ENCODE data around the gene LCNL1.

Gene LCNL1

DNA sequence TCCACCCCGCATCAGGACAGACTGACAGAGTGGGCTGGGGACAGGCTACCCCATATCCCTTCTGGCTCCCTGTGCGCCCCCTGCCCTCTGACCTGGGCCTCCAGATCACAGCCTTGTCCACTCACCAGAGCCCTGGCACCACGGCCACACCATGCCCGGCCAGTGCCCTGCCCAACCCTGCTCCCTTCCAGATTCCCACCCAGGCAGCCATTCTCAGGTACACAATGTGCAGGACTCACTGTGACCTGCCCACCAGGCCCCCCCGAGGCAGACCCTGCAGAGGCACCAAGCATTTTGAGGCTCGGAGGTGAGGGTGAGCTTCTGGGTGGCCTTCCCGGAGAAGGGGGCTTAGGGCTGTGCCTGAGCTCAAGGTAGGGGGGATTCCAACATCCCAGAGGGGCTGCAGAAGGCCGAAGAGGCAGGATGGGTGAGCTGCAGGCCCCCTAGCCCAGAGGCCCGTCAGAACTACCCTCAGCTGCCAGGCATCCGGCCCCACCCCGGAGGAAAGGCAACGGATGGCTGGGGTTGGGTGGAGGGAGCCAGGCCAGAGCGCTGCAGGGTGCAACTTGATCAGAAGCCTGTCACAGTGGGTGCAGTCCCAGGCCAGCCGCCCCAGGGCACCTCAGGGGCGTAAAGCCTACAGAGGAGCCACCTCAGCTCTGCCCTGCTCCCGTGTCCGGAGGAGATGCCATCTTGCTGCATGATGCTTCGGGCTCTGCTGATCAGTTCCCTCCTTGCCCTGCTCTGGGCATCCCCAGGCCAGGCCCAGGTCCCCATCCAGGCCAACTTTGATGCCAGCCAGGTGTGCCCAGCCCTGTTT, at the start of gene LCNL1:
Gene LCNL1 (plus strand): TSS at position 762 of the 820 bp plus-strand sequence. CDS start 594 bp downstream, outside the sequence.
- no peaks in the 10 kb centered on the region for H3K36me3 ChIP-seq (ENCODE audit: control insufficient read depth, insufficient read depth, low read length)
- H3K9me3 ChIP-seq (ENCODE audit: control insufficient read depth, low read length): no peaks in the 10 kb centered on the region
- H3K4me3 ChIP-seq (ENCODE audit: low read length): no peak within 1 kb of the TSS
- peaks cover 6% of the 10 kb centered on the region for H3K4me1 ChIP-seq (ENCODE audit: control insufficient read depth, insufficient read depth, low read length)
- peaks cover 31% of the 10 kb centered on the region for H3K27me3 ChIP-seq (ENCODE audit: control insufficient read depth, insufficient read depth, low read length)
- no peak within 1 kb of the TSS for H3K9ac ChIP-seq (ENCODE audit: low read length)

DNA sequence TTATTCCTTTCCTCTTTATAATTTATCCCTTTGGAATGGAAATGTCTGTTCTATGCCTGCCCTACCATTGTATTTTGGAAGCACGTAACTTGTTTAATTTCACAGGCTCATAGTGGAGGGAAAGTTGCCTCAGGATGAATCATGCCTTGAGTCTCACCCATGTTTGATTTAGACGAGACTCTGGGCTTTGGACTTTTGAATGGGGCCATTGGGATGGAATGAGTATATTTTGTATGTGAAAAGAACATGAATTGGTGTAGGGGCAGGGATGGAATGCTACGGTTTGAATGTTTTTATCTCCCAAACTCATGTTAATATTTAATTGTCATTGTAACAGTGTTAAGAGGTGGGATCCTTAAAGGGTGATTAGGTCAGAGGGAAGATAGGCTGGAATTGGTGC, 48.5 kb upstream of the LCNL1 start:
- Histone ChIP-seq H3K4me3 (ENCODE audit: low read length) (no peak overlapping the region), H3K27me3 (ENCODE audit: control insufficient read depth, insufficient read depth, low read length) (no peaks in the 10 kb centered on the region), H3K9ac (ENCODE audit: low read length) (no peak overlapping the region), H3K4me1 (ENCODE audit: control insufficient read depth, insufficient read depth, low read length) (no peaks in the 10 kb centered on the region), H3K36me3 (ENCODE audit: control insufficient read depth, insufficient read depth, low read length) (no peaks in the 10 kb centered on the region), H3K9me3 (ENCODE audit: control insufficient read depth, low read length) (no peaks in the 10 kb centered on the region)

DNA sequence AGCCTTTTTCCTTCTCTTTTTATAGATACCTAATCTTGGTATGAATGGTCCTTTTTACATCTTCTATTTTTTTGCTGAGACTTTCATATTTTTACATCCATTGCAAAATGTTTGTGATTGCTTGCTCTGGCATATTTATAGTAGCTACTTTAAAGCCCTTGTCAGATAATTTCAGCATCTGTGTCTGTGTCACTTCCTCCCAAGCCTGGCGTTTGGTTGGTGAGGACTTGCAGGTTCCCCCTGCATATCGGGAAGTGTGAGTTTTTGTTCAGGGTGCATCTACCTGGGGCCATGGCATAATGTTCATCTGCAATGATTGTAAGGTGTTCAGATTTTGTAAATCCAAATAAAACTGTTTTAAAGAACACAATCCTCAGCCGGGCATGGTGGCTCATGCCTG, 47.1 kb upstream of the LCNL1 start:
- H3K36me3 ChIP-seq (ENCODE audit: control insufficient read depth, insufficient read depth, low read length): peaks cover 3% of the 10 kb centered on the region
- no peaks in the 10 kb centered on the region for H3K9me3 ChIP-seq (ENCODE audit: control insufficient read depth, low read length)
- H3K27me3 ChIP-seq (ENCODE audit: control insufficient read depth, insufficient read depth, low read length): no peaks in the 10 kb centered on the region
- H3K4me1 ChIP-seq (ENCODE audit: control insufficient read depth, insufficient read depth, low read length): no peaks in the 10 kb centered on the region
- H3K9ac ChIP-seq (ENCODE audit: low read length): no peak overlapping the region
- no peak overlapping the region for H3K4me3 ChIP-seq (ENCODE audit: low read length)

DNA sequence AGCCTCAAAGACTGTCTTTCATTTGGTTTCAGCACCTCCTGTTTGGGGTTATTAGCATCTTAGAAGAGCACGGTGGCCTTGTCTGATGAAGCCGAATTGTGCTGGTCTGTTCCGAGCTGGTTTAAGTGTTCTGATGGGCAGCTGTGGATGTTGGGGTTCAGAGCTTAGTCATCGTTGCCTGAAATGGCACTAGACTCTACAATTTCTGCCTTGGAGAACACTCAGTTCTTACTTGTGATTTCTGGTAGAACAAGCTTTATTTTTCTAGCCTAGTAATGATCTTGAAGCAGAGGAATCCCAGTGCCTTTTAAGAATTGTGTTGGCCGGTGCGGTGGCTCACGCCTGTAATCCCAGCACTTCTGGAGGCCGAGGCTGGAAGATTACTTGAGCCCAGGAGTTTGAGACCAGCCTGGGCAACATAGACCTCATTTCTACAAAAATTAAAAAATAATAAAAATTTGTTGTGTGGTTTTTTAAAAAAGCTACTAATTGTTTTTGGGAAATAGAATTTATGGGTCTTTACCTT, 46.1 kb upstream of the LCNL1 start:
- Histone ChIP-seq H3K4me1 (ENCODE audit: control insufficient read depth, insufficient read depth, low read length) (no peaks in the 10 kb centered on the region), H3K9ac (ENCODE audit: low read length) (no peak overlapping the region), H3K36me3 (ENCODE audit: control insufficient read depth, insufficient read depth, low read length) (peaks cover 3% of the 10 kb centered on the region)

DNA sequence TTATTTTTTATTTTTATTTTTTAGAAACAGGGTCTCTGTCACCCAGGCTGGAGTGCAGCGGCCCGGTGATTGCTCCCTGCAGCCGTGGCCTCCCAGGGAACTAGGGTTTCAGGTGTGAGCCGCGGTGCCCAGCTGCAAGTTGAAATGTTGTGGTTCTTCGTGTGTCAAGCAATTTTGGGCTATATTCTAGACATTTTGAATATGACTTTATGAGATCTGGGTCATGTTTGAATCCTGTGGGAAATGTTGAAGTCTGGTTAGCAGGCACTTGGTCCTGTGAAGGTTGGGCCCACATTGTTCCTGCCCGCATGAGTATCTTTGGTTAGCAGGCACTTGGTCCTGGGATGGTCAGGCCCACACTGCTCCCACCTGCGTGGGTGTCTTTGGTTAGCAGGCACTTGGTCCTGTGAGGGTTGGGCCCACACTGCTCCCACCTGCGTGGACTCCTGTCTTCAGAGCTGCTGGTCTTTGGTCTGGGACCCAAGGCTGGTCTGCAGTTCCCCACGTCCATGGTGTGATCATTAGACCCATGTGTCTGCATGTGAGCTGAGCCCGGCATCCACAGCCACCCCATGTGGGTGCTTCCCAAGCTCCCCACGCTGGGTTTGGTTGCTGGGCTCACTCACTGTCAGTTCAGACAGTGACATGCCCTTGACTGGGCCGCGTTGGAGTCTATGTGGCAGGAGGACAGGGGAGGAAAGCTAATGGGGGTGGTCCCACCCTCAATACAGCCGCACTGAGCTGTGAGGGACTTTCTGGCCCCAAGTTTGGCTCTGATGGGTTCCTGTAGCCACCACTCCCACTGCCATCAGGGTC, 45.4 kb upstream of the LCNL1 start:
- H3K36me3 ChIP-seq (ENCODE audit: control insufficient read depth, insufficient read depth, low read length): peaks cover 6% of the 10 kb centered on the region
- H3K9ac ChIP-seq (ENCODE audit: low read length): no peak overlapping the region
- H3K4me1 ChIP-seq (ENCODE audit: control insufficient read depth, insufficient read depth, low read length): no peaks in the 10 kb centered on the region
- no peaks in the 10 kb centered on the region for H3K27me3 ChIP-seq (ENCODE audit: control insufficient read depth, insufficient read depth, low read length)
- no peak overlapping the region for H3K4me3 ChIP-seq (ENCODE audit: low read length)
- H3K9me3 ChIP-seq (ENCODE audit: control insufficient read depth, low read length): no peaks in the 10 kb centered on the region

More for the DNA sequence above, 46.1 kb upstream of the LCNL1 start:
- Histone ChIP-seq H3K27me3 (ENCODE audit: control insufficient read depth, insufficient read depth, low read length) (no peaks in the 10 kb centered on the region), H3K4me3 (ENCODE audit: low read length) (no peak overlapping the region), H3K9me3 (ENCODE audit: control insufficient read depth, low read length) (no peaks in the 10 kb centered on the region)

GRCh38 chr9:136939431-136939995, 43.3 kb upstream of the LCNL1 start:
- H3K4me3 ChIP-seq (ENCODE audit: low read length): no peak overlapping the region
- no peaks in the 10 kb centered on the region for H3K27me3 ChIP-seq (ENCODE audit: control insufficient read depth, insufficient read depth, low read length)
- H3K36me3 ChIP-seq (ENCODE audit: control insufficient read depth, insufficient read depth, low read length): peaks cover 8% of the 10 kb centered on the region
- no peak overlapping the region for H3K9ac ChIP-seq (ENCODE audit: low read length)
- H3K9me3 ChIP-seq (ENCODE audit: control insufficient read depth, low read length): no peaks in the 10 kb centered on the region
- H3K4me1 ChIP-seq (ENCODE audit: control insufficient read depth, insufficient read depth, low read length): peaks cover 12% of the 10 kb centered on the region

- no peak overlapping the region for H3K9ac ChIP-seq (ENCODE audit: low read length)
These were observed 42.7 kb upstream of the LCNL1 start for GRCh38 chr9:136939996-136940525.

DNA sequence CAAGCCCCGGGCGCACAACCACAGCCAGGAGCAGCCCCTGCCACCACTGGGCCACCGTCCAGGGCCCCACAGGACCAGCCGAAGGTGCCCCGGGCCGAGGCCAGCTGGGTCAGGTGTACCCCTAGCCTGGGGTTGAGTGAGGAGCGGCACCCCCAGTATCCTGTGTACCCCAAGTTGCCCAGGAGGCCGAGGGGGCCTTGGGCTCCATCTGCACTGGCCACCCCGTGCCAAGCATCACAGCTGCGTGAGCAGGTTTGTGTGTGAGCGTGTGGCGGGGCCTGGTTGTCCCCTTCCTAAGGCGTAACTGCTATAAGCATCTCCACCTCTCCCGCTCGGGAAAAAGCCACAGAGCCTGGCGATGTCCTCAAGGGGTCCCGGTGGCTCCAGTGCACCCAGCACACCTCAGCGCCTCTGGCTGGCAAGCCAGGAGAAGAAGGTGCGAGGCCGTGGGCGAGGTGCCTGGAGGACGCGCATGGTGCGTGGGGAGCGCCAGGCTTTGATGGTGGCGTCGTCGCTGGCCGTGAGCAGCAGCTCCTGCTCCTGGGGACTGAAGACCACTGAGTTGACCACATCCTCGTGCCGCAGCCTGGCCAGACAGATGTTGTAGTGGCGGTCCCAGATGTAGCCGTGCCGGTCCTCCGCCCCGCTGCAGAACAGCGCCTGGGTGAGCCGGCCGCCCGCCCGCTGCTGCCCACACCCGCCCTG, 42.1 kb upstream of the LCNL1 start:
- H3K36me3 ChIP-seq (ENCODE audit: control insufficient read depth, insufficient read depth, low read length): peaks cover 8% of the 10 kb centered on the region
- no peaks in the 10 kb centered on the region for H3K27me3 ChIP-seq (ENCODE audit: control insufficient read depth, insufficient read depth, low read length)
- no peaks in the 10 kb centered on the region for H3K9me3 ChIP-seq (ENCODE audit: control insufficient read depth, low read length)
- H3K9ac ChIP-seq (ENCODE audit: low read length): no peak overlapping the region
- peaks cover 18% of the 10 kb centered on the region for H3K4me1 ChIP-seq (ENCODE audit: control insufficient read depth, insufficient read depth, low read length)
- H3K4me3 ChIP-seq (ENCODE audit: low read length): no peak overlapping the region

More at GRCh38 chr9:136939996-136940525, 42.7 kb upstream of the LCNL1 start:
- Histone ChIP-seq H3K9me3 (ENCODE audit: control insufficient read depth, low read length) (no peaks in the 10 kb centered on the region), H3K36me3 (ENCODE audit: control insufficient read depth, insufficient read depth, low read length) (peaks cover 8% of the 10 kb centered on the region), H3K27me3 (ENCODE audit: control insufficient read depth, insufficient read depth, low read length) (no peaks in the 10 kb centered on the region), H3K4me3 (ENCODE audit: low read length) (no peak overlapping the region), H3K4me1 (ENCODE audit: control insufficient read depth, insufficient read depth, low read length) (peaks cover 16% of the 10 kb centered on the region)

DNA sequence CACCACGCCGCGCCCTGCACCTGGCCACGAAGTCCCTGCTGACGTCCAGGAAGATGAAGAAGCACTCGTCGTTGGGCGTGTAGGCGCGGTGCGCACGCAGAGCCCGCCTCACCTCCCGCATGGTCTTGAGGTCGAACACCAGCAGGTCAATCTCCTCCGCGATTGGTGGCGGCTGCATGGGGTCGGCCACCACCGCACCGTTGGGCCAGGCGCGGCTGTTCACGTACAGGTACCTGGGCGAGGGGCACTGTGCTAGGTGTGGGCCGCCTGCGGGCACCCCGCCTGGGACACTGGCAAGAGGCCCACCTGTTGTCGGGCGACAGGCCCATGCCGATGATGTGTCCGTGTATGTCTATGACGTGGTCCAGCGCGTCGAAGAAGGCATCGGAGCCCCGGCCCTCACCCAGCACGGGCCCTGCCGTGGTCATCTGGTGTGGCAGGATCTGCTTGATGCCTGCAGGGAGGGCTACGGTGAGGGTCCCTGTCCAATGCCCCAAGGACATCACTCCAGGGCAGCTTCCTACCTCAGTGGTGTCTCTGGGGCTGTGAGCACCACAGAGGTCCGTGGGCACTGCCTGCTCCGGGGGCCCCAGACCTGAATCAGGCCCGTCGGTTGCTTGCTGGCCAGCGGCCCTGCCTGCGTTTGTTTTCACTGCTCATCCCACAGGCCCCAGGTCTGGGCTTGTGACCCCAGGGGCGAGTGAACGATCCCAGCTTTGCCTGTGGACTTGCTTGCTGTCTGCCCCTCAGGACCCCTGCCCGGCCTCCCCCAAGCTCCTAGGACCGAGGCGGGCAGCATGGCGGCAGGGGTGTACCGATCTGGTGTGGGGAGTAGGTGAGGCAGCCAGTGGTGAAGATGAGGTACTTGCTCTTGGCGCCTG, 41.3 kb upstream of the LCNL1 start:
- peaks cover 18% of the 10 kb centered on the region for H3K4me1 ChIP-seq (ENCODE audit: control insufficient read depth, insufficient read depth, low read length)
- H3K36me3 ChIP-seq (ENCODE audit: control insufficient read depth, insufficient read depth, low read length): peaks cover 8% of the 10 kb centered on the region
- H3K4me3 ChIP-seq (ENCODE audit: low read length): no peak overlapping the region
- H3K9ac ChIP-seq (ENCODE audit: low read length): no peak overlapping the region
- no peaks in the 10 kb centered on the region for H3K27me3 ChIP-seq (ENCODE audit: control insufficient read depth, insufficient read depth, low read length)
- no peaks in the 10 kb centered on the region for H3K9me3 ChIP-seq (ENCODE audit: control insufficient read depth, low read length)

GRCh38 chr9:136942112-136942880, 40.5 kb upstream of the LCNL1 start:
- no peaks in the 10 kb centered on the region for H3K9me3 ChIP-seq (ENCODE audit: control insufficient read depth, low read length)
- no peak overlapping the region for H3K9ac ChIP-seq (ENCODE audit: low read length)
- H3K4me1 ChIP-seq (ENCODE audit: control insufficient read depth, insufficient read depth, low read length): peaks cover 18% of the 10 kb centered on the region
- H3K4me3 ChIP-seq (ENCODE audit: low read length): no peak overlapping the region
- H3K36me3 ChIP-seq (ENCODE audit: control insufficient read depth, insufficient read depth, low read length): peaks cover 8% of the 10 kb centered on the region
- H3K27me3 ChIP-seq (ENCODE audit: control insufficient read depth, insufficient read depth, low read length): no peaks in the 10 kb centered on the region
